ENCODE measurements around the gene ASPN. TPM values are rescaled to one million over a fixed set of nuclear protein-coding genes. Genes with fewer than 3 reads are reported as not detected.

ASPN gene
- total and polyA plus RNA-seq, 2 experiments from 2014 or later = 0.82 TPM; not detected in 1

DNA sequence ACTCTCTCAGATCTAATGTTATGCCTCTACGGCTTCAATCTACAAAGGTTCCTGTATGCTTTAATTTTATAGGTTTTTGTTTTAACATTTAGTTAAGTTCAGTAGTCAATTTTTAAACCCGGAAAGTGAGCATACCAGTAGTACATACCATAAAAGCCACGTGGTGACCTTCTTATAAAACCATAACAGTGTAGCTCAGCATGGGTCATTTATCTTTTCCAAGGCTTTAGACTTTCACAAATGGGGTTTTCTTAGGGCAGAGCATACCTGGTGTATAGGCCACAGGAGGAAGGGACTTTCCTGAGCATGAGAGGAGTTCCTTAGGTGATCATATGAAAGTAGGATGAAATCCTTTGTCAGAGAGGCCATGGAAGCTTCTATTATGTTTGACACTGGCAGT is 30.3 kb upstream of the ASPN start:
- Mint-ChIP-seq H3K27ac (no peak overlapping the region), H3K27me3 (ENCODE audit: insufficient read depth, low read depth, poor library complexity) (peaks cover 10% of the 10 kb centered on the region), H3K4me1 (peaks cover 9% of the 10 kb centered on the region), H3K4me3 (no peak overlapping the region), H3K36me3 (ENCODE audit: low read depth) (no peaks in the 10 kb centered on the region), H3K9me3 (no peaks in the 10 kb centered on the region)
- Histone ChIP-seq H3K4me3 (no peak overlapping the region), H3K36me3 (ENCODE audit: insufficient read depth) (no peaks in the 10 kb centered on the region), H4K20me1 (replicated peaks; ENCODE audit: insufficient read depth) (no peaks in the 10 kb centered on the region), H3K9me2 (ENCODE audit: insufficient read depth) (no peaks in the 10 kb centered on the region), H3K4me2 (no peak overlapping the region), H3F3A (replicated peaks; ENCODE audit: low read depth) (no peaks in the 10 kb centered on the region), H3K4me1 (ENCODE audit: insufficient read depth) (peaks cover 7% of the 10 kb centered on the region; the same call in 1 of the 2 replicates), H3K79me2 (replicated peaks; ENCODE audit: insufficient read depth) (no peaks in the 10 kb centered on the region), H3K27me3 (ENCODE audit: insufficient read depth) (no peaks in the 10 kb centered on the region), H3K27ac (ENCODE audit: low read depth) (no peak overlapping the region), H2AFZ (no peak overlapping the region)
- no peak for DNase-seq (ENCODE audit: low spot score)
- TF ChIP-seq JUNB (IDR thresholded peaks at IDR 0.05; ENCODE audit: unreplicated experiment) = no peak
- TF ChIP-seq, protein P1, sequence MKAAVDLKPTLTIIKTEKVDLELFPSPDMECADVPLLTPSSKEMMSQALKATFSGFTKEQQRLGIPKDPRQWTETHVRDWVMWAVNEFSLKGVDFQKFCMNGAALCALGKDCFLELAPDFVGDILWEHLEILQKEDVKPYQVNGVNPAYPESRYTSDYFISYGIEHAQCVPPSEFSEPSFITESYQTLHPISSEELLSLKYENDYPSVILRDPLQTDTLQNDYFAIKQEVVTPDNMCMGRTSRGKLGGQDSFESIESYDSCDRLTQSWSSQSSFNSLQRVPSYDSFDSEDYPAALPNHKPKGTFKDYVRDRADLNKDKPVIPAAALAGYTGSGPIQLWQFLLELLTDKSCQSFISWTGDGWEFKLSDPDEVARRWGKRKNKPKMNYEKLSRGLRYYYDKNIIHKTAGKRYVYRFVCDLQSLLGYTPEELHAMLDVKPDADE (IDR thresholded peaks at IDR 0.05) = no peak
- no peak for TF ChIP-seq EZH2 (IDR thresholded peaks at IDR 0.05; ENCODE audit: low read depth, unreplicated experiment)
- no peak for TF ChIP-seq POLR2AphosphoS5 (IDR thresholded peaks at IDR 0.05; ENCODE audit: low read depth)
- no peak for TF ChIP-seq CREB1 (CRISPR knock-in tag; IDR thresholded peaks at IDR 0.05; ENCODE audit: low read depth)
- ATAC-seq = no peak

DNA sequence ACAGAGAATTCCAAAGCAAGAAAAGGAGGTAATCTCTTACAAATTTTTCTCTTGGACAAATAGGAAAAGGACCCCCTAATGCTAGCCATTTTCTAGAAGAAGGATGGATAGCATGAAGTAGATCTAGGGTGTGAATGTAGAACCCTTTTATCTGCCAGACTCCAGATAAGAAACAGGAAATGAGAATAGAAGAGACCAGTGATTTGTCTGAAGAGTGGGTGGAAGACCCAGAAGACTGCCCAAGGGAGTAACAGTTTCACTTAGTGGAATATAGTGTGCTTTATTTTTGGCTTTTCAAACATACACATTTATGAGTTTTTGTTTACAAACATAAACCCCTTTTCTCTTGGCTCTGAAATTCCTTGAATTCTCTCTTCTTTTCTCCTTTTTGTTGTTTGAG is 28.4 kb upstream of the ASPN start:
- H3K36me3 Mint-ChIP-seq (ENCODE audit: low read depth) = no peaks in the 10 kb centered on the region
- H3K27ac Mint-ChIP-seq = no peak overlapping the region
- no peak overlapping the region for H2AFZ ChIP-seq
- no peak overlapping the region for H3K4me3 ChIP-seq
- no peaks in the 10 kb centered on the region for H3K27me3 ChIP-seq (ENCODE audit: insufficient read depth)
- H4K20me1 ChIP-seq (replicated peaks; ENCODE audit: insufficient read depth) = no peaks in the 10 kb centered on the region
- H3K4me1 Mint-ChIP-seq = peaks cover 13% of the 10 kb centered on the region
- no peaks in the 10 kb centered on the region for H3K79me2 ChIP-seq (replicated peaks; ENCODE audit: insufficient read depth)
- no peaks in the 10 kb centered on the region for H3K9me2 ChIP-seq (ENCODE audit: insufficient read depth)
- no peaks in the 10 kb centered on the region for H3K4me1 ChIP-seq (ENCODE audit: insufficient read depth)
- H3K27me3 Mint-ChIP-seq (ENCODE audit: insufficient read depth, low read depth, poor library complexity) = peaks cover 8% of the 10 kb centered on the region
- no peak overlapping the region for H3K4me2 ChIP-seq
- no peak overlapping the region for H3K27ac ChIP-seq (ENCODE audit: low read depth)
- H3K36me3 ChIP-seq (ENCODE audit: insufficient read depth) = no peaks in the 10 kb centered on the region
- ATAC-seq (no peak), DNase-seq (ENCODE audit: low spot score) (no peak)
- no peaks in the 10 kb centered on the region for H3F3A ChIP-seq (replicated peaks; ENCODE audit: low read depth)
- no peaks in the 10 kb centered on the region for H3K9me3 Mint-ChIP-seq
- H3K4me3 Mint-ChIP-seq = no peak overlapping the region
- TF ChIP-seq ZNF331 (CRISPR knock-in tag; IDR thresholded peaks at IDR 0.05; ENCODE audit: low read depth) = no peak
- no peak for TF ChIP-seq JUNB (IDR thresholded peaks at IDR 0.05; ENCODE audit: unreplicated experiment)
- no peak for TF ChIP-seq EZH2phosphoT487 (IDR thresholded peaks at IDR 0.05; ENCODE audit: unreplicated experiment)
- TF ChIP-seq ZNF114 (CRISPR knock-in tag; IDR thresholded peaks at IDR 0.05) = no peak
- no peak for TF ChIP-seq STAT1 (IDR thresholded peaks at IDR 0.05; ENCODE audit: unreplicated experiment)
- TF ChIP-seq, protein P2, sequence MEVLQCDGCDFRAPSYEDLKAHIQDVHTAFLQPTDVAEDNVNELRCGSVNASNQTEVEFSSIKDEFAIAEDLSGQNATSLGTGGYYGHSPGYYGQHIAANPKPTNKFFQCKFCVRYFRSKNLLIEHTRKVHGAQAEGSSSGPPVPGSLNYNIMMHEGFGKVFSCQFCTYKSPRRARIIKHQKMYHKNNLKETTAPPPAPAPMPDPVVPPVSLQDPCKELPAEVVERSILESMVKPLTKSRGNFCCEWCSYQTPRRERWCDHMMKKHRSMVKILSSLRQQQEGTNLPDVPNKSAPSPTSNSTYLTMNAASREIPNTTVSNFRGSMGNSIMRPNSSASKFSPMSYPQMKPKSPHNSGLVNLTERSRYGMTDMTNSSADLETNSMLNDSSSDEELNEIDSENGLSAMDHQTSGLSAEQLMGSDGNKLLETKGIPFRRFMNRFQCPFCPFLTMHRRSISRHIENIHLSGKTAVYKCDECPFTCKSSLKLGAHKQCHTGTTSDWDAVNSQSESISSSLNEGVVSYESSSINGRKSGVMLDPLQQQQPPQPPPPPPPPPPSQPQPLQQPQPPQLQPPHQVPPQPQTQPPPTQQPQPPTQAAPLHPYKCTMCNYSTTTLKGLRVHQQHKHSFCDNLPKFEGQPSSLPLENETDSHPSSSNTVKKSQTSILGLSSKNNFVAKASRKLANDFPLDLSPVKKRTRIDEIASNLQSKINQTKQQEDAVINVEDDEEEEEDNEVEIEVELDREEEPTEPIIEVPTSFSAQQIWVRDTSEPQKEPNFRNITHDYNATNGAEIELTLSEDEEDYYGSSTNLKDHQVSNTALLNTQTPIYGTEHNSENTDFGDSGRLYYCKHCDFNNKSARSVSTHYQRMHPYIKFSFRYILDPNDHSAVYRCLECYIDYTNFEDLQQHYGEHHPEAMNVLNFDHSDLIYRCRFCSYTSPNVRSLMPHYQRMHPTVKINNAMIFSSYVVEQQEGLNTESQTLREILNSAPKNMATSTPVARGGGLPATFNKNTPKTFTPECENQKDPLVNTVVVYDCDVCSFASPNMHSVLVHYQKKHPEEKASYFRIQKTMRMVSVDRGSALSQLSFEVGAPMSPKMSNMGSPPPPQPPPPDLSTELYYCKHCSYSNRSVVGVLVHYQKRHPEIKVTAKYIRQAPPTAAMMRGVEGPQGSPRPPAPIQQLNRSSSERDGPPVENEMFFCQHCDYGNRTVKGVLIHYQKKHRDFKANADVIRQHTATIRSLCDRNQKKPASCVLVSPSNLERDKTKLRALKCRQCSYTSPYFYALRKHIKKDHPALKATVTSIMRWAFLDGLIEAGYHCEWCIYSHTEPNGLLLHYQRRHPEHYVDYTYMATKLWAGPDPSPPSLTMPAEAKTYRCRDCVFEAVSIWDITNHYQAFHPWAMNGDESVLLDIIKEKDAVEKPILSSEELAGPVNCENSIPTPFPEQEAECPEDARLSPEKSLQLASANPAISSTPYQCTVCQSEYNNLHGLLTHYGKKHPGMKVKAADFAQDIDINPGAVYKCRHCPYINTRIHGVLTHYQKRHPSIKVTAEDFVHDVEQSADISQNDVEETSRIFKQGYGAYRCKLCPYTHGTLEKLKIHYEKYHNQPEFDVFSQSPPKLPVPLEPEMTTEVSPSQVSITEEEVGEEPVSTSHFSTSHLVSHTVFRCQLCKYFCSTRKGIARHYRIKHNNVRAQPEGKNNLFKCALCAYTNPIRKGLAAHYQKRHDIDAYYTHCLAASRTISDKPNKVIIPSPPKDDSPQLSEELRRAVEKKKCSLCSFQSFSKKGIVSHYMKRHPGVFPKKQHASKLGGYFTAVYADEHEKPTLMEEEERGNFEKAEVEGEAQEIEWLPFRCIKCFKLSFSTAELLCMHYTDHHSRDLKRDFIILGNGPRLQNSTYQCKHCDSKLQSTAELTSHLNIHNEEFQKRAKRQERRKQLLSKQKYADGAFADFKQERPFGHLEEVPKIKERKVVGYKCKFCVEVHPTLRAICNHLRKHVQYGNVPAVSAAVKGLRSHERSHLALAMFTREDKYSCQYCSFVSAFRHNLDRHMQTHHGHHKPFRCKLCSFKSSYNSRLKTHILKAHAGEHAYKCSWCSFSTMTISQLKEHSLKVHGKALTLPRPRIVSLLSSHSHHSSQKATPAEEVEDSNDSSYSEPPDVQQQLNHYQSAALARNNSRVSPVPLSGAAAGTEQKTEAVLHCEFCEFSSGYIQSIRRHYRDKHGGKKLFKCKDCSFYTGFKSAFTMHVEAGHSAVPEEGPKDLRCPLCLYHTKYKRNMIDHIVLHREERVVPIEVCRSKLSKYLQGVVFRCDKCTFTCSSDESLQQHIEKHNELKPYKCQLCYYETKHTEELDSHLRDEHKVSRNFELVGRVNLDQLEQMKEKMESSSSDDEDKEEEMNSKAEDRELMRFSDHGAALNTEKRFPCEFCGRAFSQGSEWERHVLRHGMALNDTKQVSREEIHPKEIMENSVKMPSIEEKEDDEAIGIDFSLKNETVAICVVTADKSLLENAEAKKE (CRISPR knock-in tag; IDR thresholded peaks at IDR 0.05) = no peak
- no peak for TF ChIP-seq CREB1 (CRISPR knock-in tag; IDR thresholded peaks at IDR 0.05; ENCODE audit: low read depth)
- TF ChIP-seq, protein P1 (IDR thresholded peaks at IDR 0.05) = no peak

Measured in GM23338 (cell line).